Right lobe of liver (tissue), 6 donors: Measurements from ENCODE around the gene MRPS6. TPM values are rescaled to one million over a fixed set of nuclear protein-coding genes. Genes with fewer than 3 reads are reported as not detected.

Experiments used
- ATAC-seq, 4 donors: fragments of 200-7000 bp; cut with Tn5 transposase; one replicate each; pipeline ENCODE4 v1.9.1; 2020; ENCODE audit warnings: mild to moderate bottlenecking in 4 of 4, moderate library complexity in 4 of 4
- DNase-seq, 3 donors: peaks; one replicate each; pipeline ENCODE4 v3.0.0-alpha.2; 2020
- H3K27ac ChIP-seq, 3 donors: fragments of 200-600 bp; one replicate each; pipeline ENCODE4 v1.8.0; 2022
- H3K27me3 ChIP-seq, 2 donors: fragments of 200-600 bp; one replicate each; pipeline ENCODE4 v1.8.0; 2022
- H3K36me3 ChIP-seq, 4 donors: fragments of 200-600 bp; sonication (generic) in 1 of 4; one replicate each; pipeline versions ENCODE4 v1.5.1 to v1.8.0; 2017 to 2022; ENCODE audit warnings: control low read depth in 1 of 4
- H3K4me1 ChIP-seq, 4 donors: fragments of 200-600 bp; sonication (generic) in 1 of 4; one replicate each; pipeline versions ENCODE4 v1.5.1 to v1.8.0; 2017 to 2022; ENCODE audit warnings: control low read depth in 1 of 4
- H3K4me3 ChIP-seq, 3 donors: fragments of 200-600 bp; one replicate each; pipeline ENCODE4 v1.8.0; 2022
- H3K9me3 ChIP-seq, 4 donors: fragments of 200-600 bp; sonication (generic) in 1 of 4; one replicate each; pipeline versions ENCODE4 v1.5.1 to v1.8.0; 2017 to 2022; ENCODE audit warnings: control low read depth in 1 of 4
- POLR2A ChIP-seq: fragments of 450-650 bp; IDR thresholded peaks from one replicate; pipeline ENCODE4 v1.6.1; 2017; ENCODE audit warnings: antibody characterized with exemption, mild to moderate bottlenecking
- WGBS: methylation state at CpG from one replicate; pipeline ENCODE4 v1.1.6; 2018; ENCODE audit warnings: low coverage, low lambda C conversion rate; ENCODE audit not compliant: insufficient coverage; ENCODE audit errors: missing lambda C conversion rate; 5-methylcytosine and 5-hydroxymethylcytosine counted together
- intact Hi-C, 2 donors: fragments of 100-400 bp; cut with DNase I; formaldehyde crosslinking; loops; one replicate each; pipeline versions ENCODE4 v1.11.2 to v1.14.1; 2022
- total RNA-seq, 6 experiments: library from RNA; depleted of rRNA in 2 of 6; stranded (reverse); fragments of >200 nt in 2 of 6; fragmentation: NEBNext Ultra II Directional in 3 of 6; extraction: Animal tissue kit (Norgen Biotek cat#: 25700) in 3 of 6; gene quantifications; one replicate each; pipeline versions ENCODE4 v1.1.0 to v1.2.4, GENCODE V29; 2016 to 2023
- TF ChIP-seq, protein P1 (sequence below), 4 donors: fragments of 200-600 bp in 3 of 4; fragments of 450-650 bp in 1 of 4; IDR thresholded peaks; one replicate each; pipeline versions ENCODE4 v1.5.1 to v1.8.0; 2016 to 2022; ENCODE audit warnings: antibody characterized with exemption in 4 of 4, mild to moderate bottlenecking in 2 of 4
- donor health status: DM: no; HTN: yes; CAD: no.
- donor health status: DM: no; HTN: no; CAD: no.
- donor health status: DM: no; HTN: no; CAD: no.
- donor health status: DM: no; HTN: yes; CAD: no.
- donor health status: DM: no; HTN: yes; CAD: no.

The MRPS6 gene
- total RNA-seq, 6 experiments from 2014 or later = 16.0 to 30.0 (median 24.5) TPM

- Histone ChIP-seq H3K4me3 (no peak overlapping the region), H3K36me3 (no peaks in the 10 kb centered on the region), H3K27me3 (no peaks in the 10 kb centered on the region), H3K4me1 (no peaks in the 10 kb centered on the region), H3K9me3 (peaks cover 0 to 3% (median 0%) of the 10 kb centered on the region in 4 donors), H3K27ac (no peak overlapping the region)
- no peak for DNase-seq
- no peak for ATAC-seq
- intact Hi-C loops = no loop called here
- TF ChIP-seq, protein P1, sequence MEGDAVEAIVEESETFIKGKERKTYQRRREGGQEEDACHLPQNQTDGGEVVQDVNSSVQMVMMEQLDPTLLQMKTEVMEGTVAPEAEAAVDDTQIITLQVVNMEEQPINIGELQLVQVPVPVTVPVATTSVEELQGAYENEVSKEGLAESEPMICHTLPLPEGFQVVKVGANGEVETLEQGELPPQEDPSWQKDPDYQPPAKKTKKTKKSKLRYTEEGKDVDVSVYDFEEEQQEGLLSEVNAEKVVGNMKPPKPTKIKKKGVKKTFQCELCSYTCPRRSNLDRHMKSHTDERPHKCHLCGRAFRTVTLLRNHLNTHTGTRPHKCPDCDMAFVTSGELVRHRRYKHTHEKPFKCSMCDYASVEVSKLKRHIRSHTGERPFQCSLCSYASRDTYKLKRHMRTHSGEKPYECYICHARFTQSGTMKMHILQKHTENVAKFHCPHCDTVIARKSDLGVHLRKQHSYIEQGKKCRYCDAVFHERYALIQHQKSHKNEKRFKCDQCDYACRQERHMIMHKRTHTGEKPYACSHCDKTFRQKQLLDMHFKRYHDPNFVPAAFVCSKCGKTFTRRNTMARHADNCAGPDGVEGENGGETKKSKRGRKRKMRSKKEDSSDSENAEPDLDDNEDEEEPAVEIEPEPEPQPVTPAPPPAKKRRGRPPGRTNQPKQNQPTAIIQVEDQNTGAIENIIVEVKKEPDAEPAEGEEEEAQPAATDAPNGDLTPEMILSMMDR (IDR thresholded peaks at IDR 0.05) = no peak
- TF ChIP-seq POLR2A = no peak
Measured at GRCh38 chr21:34174470-34174869, 101.1 kb downstream of the MRPS6 start.

- intact Hi-C loops = no loop called here
- Histone ChIP-seq H3K36me3 (no peaks in the 10 kb centered on the region), H3K27ac (no peak overlapping the region), H3K9me3 (no peaks in the 10 kb centered on the region), H3K4me1 (peaks cover 0 to 3% (median 0%) of the 10 kb centered on the region in 4 donors), H3K27me3 (no peaks in the 10 kb centered on the region), H3K4me3 (no peak overlapping the region)
- TF ChIP-seq POLR2A = no peak
- TF ChIP-seq, protein P1 (IDR thresholded peaks at IDR 0.05) = no peak
- ATAC-seq (no peak), DNase-seq (no peak)
- WGBS = 85% methylated on average over 1 of the region's 1 CpG
Measured at GRCh38 chr21:34176448-34176847, 103.1 kb downstream of the MRPS6 start.

DNA sequence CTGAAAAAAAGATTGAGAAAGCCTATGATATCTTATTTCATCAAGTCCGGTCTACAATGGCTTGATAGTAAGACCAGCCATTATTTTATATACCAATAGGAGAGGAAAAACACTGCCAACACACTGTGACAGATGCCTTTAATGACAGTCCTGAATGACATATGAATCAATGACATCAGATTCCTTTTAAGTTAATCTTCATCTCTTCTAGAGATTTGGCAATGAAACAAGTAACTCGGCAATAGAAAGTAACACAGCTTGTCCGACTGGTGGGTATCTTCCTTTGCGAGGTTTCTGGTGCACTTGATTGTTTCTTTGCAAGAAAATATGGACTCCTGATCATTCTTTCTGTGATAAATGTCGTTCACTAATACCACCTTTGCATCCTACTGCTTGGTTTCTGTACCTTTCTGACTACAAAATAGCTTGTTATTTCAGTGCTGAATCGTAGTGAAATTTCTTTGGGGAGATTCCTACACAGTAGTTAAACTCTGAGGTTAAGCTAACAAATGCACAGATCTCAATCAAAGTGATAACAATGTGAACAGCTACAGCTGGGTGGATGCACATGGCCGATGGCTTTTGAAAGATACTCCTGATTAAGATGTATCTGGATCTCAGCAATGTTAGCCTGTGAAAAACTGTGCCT lies 104.7 kb downstream of the MRPS6 start:
- no peak overlapping the region for H3K4me3 ChIP-seq
- H3K36me3 ChIP-seq = no peaks in the 10 kb centered on the region
- ATAC-seq = no peak
- intact Hi-C loops = no loop called here
- 79% methylated on average over 7 of the region's 7 CpGs for WGBS
- DNase-seq = no peak
- peaks cover 0 to 3% (median 0%) of the 10 kb centered on the region in 4 donors for H3K4me1 ChIP-seq
- H3K27me3 ChIP-seq = no peaks in the 10 kb centered on the region
- no peaks in the 10 kb centered on the region for H3K9me3 ChIP-seq
- H3K27ac ChIP-seq = no peak overlapping the region
- TF ChIP-seq, protein P1 (IDR thresholded peaks at IDR 0.05) = no peak
- TF ChIP-seq POLR2A = no peak

- H3K27me3 ChIP-seq = no peaks in the 10 kb centered on the region
- DNase-seq (no peak), ATAC-seq (no peak)
- H3K4me3 ChIP-seq = no peak overlapping the region
- WGBS = 78% methylated on average over 9 of the region's 9 CpGs
- no peaks in the 10 kb centered on the region for H3K9me3 ChIP-seq
- intact Hi-C loops = no loop called here
- H3K27ac ChIP-seq = no peak overlapping the region
- TF ChIP-seq, protein P1 (IDR thresholded peaks at IDR 0.05) = no peak
- no peaks in the 10 kb centered on the region for H3K36me3 ChIP-seq
- peaks cover 0 to 3% (median 0%) of the 10 kb centered on the region in 4 donors for H3K4me1 ChIP-seq
Measured at GRCh38 chr21:34179204-34179935, 106.0 kb downstream of the MRPS6 start.
